Measurements from ENCODE around the gene MBD5.

DNA sequence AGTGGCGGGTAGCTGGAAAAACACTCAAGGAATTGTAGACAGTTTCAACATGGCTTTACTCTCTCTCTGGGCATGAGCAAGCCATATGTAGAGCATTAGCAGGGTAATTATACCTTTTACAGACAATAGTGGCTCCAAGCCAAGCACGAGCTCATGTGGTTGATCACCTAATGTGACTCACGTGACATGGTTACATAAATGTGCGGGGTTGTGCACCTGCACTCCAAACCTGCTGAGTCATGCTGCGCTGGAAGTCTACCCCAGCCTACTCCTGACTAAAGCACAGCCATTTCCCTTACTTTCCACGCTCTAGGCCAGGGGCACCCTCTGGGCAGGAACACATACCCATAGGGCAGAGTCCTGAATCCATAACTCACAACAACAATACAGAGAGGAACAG is 232.8 kb downstream of the MBD5 start:
- TF ChIP-seq BHLHE40 (IDR thresholded peaks at IDR 0.05; ENCODE audit: borderline replicate concordance) (no peak), LEF1 (IDR thresholded peaks at IDR 0.05; ENCODE audit: borderline replicate concordance) (no peak), SP1 (IDR thresholded peaks at IDR 0.05) (no peak), SUZ12 (IDR thresholded peaks at IDR 0.05) (no peak), NFRKB (IDR thresholded peaks at IDR 0.05) (no peak)
- TF ChIP-seq, protein P1, sequence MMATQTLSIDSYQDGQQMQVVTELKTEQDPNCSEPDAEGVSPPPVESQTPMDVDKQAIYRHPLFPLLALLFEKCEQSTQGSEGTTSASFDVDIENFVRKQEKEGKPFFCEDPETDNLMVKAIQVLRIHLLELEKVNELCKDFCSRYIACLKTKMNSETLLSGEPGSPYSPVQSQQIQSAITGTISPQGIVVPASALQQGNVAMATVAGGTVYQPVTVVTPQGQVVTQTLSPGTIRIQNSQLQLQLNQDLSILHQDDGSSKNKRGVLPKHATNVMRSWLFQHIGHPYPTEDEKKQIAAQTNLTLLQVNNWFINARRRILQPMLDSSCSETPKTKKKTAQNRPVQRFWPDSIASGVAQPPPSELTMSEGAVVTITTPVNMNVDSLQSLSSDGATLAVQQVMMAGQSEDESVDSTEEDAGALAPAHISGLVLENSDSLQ (IDR thresholded peaks at IDR 0.05) = no peak
